ENCODE results near the gene AMN.

The AMN gene

DNA sequence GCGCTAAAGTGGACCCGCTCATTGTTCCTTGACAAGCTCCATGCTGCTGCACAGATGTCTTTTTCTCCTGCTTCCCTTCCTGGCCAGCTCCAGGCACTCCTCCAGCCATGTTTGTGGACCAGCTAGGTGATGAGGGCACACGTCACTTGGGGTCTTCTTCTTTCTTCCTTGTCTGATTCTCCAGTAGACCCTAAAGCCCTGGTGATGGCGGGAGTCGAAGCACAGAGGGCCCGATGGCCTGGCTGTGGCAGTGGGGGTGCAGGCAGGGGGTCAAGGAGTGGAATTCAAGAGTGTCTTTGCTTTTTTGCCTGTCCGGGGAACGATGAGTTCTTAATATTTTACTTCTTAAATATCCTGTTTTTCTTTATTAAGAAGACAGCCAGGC is 23.0 kb upstream of the AMN start:
- DNase-seq = no peak

DNA sequence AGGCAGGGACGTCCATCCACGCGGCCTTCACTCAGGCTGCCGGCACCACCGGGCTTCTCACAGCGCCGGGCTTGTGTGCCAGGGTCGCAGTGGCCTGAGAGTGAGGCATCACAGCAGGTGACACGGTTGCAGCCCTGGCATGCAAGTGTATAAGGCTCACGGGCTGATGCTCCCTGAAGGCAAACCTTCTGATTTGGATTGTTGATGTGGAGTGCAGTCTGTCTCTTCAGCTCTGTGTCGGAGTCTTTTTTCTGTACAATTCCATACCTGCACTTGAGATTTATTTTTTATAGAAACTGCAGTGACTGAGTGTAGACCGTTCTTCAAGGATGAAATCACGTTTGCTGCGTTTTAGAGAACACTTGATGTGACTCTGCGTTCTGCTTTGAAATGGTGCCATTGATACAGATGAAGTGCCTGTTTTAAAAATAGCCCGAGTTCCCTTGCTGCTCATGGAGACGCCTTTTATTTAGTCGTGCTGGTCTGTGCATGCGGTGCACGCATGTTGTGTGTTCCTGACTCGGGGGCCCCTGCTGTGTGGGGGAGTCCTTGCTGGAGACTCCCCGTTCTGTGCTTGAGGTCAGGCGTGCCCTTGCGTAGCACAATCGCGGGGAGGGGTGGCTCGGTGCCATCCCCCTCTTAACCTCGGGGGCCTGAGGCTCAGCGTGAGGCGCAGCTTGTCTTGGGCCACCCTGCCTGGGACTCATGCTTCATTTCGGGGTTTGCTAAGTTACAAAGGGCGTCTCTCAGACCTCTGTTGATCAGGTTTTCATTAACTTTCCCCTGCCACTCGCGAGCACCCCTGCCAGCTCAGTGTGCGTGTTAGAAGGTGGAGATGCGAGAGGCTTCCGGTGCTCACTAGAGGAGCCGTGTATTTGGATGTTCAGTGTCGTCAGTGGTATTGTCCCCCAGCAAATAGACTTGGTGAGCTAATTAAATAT is 21.6 kb upstream of the AMN start:
- DNase-seq = no peak

DNA sequence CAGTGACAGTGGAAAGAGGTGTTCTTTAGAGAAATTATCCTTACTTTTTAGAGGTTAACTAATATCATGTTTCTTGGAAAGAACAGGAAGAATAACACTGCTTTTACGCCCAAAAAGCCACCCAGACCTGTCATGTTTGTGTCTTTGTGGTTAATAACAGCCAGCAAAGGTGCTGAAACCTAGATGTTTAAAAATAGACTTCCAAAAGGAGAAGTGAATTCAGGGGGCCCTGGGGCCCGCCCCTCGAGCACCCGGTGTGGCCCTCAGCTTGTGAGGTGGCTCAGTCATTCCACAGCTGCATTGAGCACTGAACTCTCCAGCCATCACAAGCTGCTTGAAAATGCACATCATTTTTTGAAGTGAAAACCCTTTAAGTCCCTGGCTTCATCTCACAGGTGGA is 20.8 kb upstream of the AMN start:
- DNase-seq = no peak

DNA sequence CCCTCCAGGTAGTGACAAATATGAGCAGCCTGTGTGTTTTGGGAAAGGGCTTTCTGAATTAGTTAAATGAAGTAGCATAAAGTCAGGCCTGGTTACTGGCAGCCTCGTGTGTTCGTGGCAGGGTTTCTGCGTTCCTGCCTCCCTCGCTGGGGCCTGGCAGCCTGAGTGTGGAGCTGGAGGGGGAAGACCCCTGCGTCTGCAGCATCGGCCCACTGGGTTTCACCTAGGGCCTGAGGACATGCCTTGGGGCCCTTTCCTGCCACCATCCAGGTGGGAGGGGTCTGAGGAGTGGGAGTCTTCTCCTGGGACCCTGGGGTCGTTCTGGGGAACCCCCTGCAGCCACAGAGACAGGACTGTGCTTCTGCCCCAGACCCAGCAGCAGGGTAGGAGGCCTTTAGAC is 20.4 kb upstream of the AMN start:
- DNase-seq = no peak

DNA sequence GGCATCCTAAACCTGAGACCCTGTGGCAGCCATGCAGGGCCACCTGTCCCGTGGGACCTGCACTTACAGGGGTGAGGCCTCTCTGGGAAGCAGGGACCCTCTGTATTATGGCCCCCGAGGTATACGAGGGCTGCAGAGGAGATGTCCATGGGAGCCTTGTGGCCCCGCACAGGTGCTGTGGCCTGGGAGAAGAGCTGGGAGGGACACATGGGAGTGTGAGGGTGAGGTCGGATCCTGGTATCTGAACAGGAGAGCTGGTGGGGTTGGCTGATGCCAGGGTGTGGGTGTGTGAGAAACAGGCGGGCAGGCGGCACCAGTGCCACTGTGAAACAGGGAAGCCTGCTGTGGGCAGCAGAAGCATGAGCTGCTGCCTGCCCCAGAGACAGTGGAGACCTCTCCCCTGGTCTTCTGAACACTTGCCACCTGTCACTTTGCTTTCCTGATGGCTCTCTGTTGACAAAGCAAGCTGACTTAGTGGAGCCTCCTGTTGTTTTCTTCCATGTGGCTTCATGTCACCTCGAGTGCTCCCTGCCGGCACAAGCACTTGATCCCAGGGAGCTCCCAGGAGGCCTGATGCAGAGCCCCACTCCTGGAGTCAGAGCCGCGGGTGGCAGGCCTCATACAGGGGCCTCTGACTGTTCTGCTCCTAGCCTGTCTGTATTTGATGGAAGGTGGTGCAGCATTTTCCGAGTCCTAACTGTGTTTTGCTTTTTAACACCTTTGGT is 19.8 kb upstream of the AMN start:
- no peak for DNase-seq

DNA sequence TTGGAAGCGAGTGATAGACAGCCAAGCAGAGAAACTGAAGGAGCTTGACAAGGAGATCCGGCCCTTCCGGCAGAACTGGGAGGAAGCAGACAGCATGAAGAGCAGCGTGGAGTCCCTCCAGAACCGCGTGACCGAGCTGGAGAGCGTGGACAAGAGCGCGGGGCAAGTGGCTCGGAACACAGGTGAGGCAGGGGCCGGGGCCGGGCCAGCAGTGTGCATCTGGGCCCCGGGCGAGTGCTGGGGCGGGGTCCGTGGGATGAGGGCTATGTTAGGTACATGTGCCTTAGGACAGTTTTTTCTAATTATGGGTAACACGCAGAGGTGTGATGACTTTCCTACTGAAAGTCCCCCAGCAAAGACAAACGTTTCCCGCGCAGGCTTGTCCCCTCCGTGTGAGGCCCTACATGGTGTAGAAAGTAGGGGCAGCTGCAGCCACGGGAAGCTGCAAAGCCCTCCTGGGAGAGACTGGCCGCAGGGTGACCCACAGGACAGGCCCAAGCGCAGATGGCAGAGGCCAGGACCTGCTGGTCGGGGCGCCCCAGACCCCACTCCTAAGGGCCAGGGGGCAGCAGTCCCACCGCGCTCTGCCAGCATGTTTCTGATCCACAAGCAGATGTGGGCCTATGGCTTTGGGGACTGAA is 19.1 kb upstream of the AMN start:
- no peak for DNase-seq

DNA sequence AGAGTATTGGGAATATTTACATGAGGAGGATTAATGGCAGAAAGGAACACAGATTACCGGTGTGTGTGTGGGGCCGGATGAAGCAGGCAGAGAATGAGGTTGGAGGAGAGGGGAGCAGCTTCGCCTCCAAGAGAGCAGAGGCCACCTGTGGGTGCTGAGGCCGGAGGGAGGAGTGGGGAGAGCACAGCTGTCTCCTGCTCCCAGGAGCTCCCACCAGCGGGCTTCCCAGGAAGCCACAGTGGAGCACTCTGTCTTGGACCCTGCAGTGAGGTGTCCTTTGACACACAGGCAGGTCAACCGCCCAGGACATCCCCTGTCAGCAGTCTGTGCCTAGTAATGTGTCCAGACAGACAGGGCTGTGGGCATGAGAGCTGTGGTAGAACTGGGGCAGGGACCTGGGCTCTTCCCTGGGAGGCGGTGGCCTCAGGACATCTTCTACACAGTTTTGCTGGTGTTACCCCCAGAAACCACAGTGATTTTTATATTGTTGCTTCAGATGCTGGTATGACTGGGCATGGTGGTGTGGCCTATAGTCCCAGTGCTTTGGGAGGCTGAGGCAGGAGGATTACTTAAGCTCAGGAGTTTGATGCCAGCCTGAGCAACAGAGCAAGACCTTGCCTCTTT is 18.5 kb upstream of the AMN start:
- DNase-seq = no peak

DNA sequence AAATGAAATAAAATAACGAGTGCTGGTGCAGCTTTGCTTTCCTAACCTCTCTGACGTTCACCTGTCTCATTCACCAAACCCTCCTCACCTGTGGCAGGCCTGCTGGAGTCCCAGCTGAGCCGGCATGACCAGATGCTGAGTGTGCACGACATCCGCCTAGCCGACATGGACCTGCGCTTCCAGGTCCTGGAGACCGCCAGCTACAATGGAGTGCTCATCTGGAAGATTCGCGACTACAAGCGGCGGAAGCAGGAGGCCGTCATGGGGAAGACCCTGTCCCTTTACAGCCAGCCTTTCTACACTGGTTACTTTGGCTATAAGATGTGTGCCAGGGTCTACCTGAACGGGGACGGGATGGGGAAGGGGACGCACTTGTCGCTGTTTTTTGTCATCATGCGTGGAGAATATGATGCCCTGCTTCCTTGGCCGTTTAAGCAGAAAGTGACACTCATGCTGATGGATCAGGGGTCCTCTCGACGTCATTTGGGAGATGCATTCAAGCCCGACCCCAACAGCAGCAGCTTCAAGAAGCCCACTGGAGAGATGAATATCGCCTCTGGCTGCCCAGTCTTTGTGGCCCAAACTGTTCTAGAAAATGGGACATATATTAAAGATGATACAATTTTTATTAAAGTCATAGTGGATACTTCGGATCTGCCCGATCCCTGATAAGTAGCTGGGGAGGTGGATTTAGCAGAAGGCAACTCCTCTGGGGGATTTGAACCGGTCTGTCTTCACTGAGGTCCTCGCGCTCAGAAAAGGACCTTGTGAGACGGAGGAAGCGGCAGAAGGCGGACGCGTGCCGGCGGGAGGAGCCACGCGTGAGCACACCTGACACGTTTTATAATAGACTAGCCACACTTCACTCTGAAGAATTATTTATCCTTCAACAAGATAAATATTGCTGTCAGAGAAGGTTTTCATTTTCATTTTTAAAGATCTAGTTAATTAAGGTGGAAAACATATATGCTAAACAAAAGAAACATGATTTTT is 17.1 kb upstream of the AMN start:
- DNase-seq = no peak

DNA sequence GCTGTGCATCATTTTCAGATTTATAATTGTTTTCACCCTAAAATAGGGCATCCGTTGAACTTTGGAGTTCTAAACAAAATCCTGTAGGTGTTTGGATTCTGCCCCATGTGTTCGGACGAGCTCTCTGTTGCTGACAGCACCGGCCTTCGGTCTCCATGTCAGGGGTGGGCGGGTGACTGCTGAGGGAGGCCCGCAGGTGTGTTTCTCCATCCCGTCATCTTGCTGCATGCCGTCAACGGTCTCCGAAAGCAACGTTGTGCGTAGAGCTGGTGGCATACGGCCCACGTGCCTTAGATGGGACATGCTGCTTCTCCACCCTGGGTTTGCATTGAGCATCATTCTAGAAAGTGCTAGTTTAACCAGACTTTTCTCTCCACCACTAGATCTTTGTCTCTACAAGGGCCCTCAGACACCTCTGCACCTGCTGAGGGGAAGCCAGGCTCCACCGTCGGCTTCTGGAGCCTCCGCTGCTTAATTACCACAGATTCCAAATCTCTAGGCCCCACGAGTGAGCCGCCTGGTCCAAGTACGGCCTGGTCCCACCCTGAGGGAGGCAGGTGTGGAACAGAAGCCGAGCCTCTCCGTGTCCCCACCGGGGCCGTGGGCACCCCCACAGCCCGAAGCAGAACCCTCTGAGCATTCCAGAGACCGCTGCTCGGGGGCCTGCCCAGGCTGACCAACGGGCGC is 15.7 kb upstream of the AMN start:
- DNase-seq = no peak

DNA sequence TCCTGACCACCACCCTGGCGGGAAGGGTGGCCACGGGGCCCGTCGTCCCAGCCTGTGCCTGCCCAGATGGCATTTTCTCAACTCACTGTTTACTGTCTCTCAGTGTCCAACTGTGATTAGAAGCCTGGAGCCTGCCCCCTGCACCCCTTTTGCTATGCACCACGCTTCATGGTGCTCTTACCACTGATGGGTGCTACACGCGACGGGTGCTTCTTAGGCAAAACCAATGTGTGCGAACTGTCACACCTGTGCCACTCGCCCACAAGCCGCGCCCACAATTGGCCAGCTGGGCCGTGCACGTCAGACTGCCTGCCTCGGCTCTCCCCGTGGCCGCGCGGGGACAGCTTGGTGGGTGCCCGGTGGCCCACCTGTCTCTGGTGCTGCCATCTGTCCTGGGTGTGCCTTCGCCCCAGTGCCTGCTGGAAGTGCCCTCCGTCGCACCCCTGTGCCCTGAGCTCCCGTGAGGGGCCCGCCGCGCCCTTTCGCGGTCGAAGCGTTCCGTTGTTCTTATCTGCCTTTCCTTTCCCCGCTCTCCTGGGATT is 15.1 kb upstream of the AMN start:
- no peak for DNase-seq

DNA sequence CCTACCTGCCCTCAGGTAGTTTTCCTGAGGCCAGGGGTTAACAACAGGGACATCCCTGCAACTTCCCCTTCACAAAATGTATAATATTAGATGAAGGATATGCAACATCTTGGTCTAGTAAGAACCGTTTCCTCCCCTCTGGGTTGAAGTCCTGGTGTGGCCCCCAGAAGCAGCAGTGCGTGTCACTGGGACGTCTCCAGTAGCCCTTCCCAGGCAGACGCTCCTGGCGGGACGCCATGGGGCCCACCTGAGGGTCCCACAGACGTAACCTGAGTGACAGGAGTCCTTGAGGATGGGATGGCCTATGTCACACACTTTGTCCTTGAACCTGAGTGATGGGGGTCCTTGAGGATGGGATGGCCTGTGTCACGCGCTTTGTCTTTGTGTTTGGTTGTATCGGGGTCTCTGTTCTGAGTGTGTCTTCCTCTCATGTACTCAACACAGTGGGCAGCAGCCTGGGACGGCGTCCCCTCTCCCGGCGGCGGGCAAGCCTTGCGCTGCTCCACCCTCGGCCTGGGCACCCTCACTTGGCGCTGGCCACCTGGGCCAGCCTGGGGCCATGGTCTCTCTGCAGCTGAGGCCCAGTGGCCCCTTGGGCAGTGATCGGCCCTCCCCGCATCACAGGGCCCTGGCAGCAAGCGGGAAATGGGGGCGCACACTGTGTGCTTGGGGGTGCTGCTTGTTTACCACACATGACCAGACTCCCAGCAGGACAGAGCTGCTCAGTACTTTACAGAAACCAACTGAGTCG is 14.3 kb upstream of the AMN start:
- DNase-seq = no peak

DNA sequence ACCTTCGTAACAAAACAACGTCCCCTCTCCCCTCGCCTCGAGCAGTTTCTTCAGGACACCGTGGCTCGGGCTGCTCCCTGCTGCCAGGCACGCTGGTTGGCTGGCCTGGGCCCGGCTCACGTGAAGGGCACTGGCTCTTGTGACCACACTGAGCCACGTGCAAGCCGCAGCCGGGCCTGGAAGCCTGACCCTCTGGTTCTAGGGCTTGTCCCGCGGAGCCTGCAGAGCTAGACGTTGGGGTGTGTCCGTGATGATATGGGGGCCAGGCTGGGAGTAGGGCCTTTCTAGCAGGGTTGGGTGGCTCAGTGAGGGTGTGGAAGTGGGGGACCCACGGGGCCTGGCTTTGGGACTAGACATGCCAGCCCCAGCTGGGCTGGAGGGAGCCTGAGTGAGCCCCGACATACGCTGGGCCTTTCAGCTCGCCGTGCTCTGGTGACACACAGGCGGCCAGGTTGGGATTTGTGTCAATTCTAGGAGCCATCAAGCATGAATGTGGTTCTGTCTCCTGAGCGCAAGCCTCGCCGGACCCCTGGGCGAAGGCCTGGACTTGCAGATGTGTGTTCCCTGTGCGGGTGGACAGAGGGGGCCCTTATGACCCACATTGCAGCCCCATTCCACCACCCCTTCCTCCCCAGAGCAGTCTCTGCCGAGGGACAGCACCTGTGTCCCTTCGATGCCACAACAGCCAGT is 13.6 kb upstream of the AMN start:
- no peak for DNase-seq

DNA sequence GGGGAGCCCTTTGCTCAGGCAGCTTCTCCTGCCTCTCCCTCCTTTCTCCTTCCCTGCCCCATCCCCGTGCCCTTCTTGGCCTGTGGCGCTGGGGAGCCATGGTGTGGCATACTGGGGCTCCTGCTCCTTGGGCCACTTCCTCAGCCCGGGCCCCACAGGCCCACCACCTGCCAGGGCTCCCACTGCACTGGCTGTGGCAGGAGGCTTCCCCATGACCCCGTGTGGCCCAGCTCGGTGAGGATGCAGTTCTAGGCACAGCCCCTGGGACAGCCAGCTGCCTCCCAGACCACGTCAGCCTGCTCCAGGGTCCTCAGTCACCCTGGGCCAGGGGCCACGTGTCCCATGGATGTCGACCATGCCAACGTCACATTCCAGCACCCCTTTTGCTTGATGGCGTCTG is 13.0 kb upstream of the AMN start:
- DNase-seq = no peak

DNA sequence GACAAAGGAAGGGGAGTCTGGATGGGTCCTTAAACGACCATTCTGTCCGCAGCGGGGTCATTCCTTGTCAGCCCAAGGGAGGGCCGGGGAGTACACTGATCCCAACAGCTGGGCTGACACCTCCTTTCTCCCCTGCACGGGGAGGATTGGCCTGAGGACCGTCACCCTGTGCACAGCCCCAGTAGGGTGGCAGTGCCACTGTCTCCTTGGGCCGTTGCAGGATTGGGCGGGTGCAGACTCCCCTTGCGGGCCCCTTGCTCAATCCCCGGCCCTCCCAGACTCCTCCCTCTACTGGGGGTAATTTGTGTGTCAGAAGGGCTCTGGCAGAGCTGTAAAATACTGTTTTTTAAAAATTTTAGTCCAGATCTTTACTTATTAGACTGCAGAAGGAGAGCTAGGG is 12.6 kb upstream of the AMN start:
- no peak for DNase-seq

DNA sequence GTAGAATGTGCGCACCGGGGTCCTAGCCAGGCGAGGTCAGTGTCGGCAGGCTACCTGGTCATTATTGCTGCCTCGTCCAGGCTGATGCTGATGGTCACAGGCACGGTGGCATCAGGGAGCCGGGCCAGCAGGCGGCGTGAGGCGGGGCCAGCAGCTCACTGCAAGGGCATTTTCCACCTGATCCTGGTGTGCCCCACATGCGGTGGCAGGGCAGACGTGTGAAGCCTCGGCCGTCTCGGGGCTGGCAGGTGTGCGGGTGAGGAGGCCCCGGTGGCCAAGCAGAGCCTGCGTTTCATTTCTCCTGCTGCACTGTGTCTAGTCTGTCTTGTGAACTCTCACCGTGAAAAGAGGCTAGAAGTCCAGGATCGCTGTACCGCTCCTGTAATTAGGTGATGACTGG is 12.0 kb upstream of the AMN start:
- no peak for DNase-seq

DNA sequence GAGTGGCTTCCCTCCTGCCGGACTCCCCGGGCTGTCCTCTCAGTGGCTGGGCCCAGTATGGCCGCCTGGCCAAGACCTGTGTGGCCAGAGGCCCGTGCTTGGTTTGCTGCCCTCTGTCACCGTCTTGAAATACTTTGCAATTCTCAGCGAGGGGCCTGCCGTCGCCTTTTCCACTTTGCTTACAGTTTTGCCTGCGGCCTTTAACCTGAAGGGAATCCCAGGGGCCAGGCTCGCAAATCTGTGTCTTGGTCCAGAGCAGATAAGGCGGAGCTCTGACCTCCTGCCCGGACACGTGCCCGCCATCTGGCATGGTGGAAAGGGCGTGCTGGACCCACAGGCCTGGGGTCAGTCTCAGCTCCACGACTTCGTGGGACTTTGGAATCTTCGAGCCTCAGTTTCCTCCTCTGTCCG is 10.9 kb upstream of the AMN start:
- no peak for DNase-seq

DNA sequence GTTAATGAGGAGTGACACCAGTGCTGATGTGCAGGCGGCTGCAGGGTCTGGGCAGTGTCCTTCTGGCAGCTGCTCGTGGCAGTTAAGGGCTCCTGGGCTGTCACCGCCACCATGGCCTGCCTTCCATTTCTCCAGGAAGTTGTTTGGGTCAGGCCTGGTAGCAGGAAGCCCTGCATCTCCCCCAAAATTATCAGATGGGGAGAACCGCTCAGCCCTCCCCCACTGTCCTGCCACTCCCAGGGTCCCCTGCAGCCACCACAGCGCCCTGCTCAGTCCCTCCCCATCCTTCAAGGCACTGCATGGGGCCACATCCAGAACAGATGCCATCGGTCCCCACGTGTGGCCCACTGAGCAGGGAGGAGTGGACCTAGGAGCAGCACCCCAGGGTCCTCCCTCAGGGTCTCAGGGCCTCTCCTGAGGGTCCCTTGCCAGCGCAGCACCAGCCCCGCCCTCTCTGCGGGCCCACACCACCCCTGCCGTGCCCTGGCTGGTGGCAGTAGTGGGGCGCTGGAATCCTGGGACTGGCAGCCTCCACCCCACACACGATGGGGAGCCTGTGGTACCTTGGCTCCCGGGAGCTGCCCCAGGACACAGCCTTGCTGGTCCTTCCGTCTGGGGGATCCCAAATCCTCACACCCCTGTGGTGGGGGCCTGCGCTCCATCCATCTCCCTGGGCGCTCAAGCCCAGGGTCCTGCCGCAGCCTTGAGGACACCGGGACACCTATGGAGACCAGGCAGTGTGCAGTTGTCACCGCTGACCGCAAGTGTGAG is 10.3 kb upstream of the AMN start:
- no peak for DNase-seq

DNA sequence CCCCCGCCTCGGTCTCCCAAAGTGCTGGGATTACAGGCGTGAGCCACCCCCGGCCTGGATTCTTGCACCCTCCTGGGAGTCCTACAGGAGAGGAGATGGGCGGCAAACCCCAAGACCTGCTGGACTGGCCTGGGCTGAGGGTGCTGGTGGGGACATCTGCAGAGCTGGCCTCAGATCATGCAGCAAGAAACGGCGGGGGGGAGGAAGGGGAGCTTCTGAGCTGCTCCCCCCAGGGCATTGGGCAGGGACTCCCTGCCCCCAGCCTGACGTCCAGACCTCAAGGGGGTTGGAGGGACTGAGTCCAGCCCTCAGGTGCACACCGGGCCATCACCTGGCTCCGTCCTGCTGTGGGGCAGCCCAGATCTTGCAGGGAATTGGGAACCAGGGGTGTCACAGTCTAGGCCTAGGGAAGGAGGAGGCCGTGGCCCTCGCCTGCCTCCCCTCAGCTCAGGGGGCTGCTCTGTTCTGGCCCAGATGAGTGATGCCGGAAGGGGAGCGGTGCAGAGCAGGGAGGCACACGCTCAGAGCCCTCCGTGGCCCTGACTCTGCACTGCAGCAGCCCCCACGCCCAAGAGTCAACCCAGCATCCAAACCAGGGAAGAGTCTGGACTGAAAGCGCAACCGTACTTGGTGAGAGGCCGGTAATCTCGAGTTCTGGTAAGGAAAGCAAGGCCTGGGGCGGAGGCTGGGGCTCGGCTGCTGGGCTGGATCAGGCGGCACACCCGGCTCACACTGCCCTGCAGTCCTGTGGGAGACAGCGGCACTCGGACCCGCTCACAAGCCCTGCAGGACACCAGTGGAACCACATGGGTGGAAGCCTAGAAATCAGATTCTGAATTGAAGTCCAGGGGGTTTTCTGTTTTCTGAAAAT is 8.9 kb upstream of the AMN start:
- no peak for DNase-seq
